Activated CD8-positive, alpha-beta T cell treated with anti-CD3 and anti-CD28 coated beads for 36 hours (primary cell): ENCODE measurements around the gene EFNA5. TPM values are rescaled to one million over a fixed set of nuclear protein-coding genes. Genes with fewer than 3 reads are reported as not detected.

ENCODE experiments used
- ATAC-seq: fragments of 200-7000 bp; cut with Tn5 transposase; one replicate; pipeline ENCODE4 v1.10.0; 2021; ENCODE audit warnings: mild to moderate bottlenecking, moderate library complexity
- CTCF ChIA-PET: fragments of 350-600 bp; sonication (Branson Sonifier 250); formaldehyde crosslinking; loops from one replicate; lab custom pipeline; 2021; ENCODE audit warnings: antibody characterized with exemption; lab: Charles Lee
- POLR2A ChIA-PET: fragments of 350-600 bp; sonication (Branson Sonifier 250); formaldehyde crosslinking; loops from one replicate; lab custom pipeline; 2021; ENCODE audit warnings: antibody characterized with exemption; lab: Charles Lee
- DNase-seq: peaks from one replicate; pipeline ENCODE4 v3.0.0-alpha.2; 2020
- H3K27ac Mint-ChIP-seq: one replicate; pipeline ENCODE4 v1.8.0; 2021; ENCODE audit warnings: mild to moderate bottlenecking, mixed read lengths
- H3K27me3 Mint-ChIP-seq: one replicate; pipeline ENCODE4 v1.8.0; 2021; ENCODE audit warnings: mixed read lengths
- H3K36me3 Mint-ChIP-seq: one replicate; pipeline ENCODE4 v1.8.0; 2021; ENCODE audit warnings: low read depth, mixed read lengths
- H3K4me1 Mint-ChIP-seq: one replicate; pipeline ENCODE4 v1.8.0; 2021; ENCODE audit warnings: low read depth, mixed read lengths
- H3K4me3 Mint-ChIP-seq: one replicate; pipeline ENCODE4 v1.8.0; 2021; ENCODE audit warnings: mild to moderate bottlenecking, moderate library complexity, mixed read lengths
- H3K9me3 Mint-ChIP-seq: one replicate; pipeline ENCODE4 v1.8.0; 2021; ENCODE audit warnings: mixed read lengths
- CTCF ChIP-seq: fragments of 200-600 bp; IDR thresholded peaks from one replicate; pipeline ENCODE4 v1.8.0; 2022; ENCODE audit warnings: antibody characterized with exemption, mild to moderate bottlenecking
- intact Hi-C: fragments of 100-400 bp; cut with micrococcal nuclease; formaldehyde crosslinking; loops from one replicate; pipeline ENCODE4 v1.10.0; 2022
- total RNA-seq, 2 experiments: library from RNA; stranded (reverse); gene quantifications; one replicate each; pipeline ENCODE4 v1.2.3, GENCODE V29; 2021

The EFNA5 gene
- total RNA-seq, 2 experiments from 2014 or later, result not detected

- H3K36me3 Mint-ChIP-seq, result no peaks in the 10 kb centered on the region
- no peaks in the 10 kb centered on the region for H3K9me3 Mint-ChIP-seq
- H3K4me3 Mint-ChIP-seq, result no peak overlapping the region
- no peak for TF ChIP-seq CTCF
- ATAC-seq (no peak), DNase-seq (no peak)
- ChIA-PET CTCF (no interaction called here), POLR2A (no interaction called here)
- H3K27ac Mint-ChIP-seq, result no peak overlapping the region
- intact Hi-C loops, result no loop called here
- H3K27me3 Mint-ChIP-seq, result no peaks in the 10 kb centered on the region
- peaks cover 20% of the 10 kb centered on the region for H3K4me1 Mint-ChIP-seq
Measured at GRCh38 chr5:107384256-107384655, 286.5 kb downstream of the EFNA5 start.

- ChIA-PET CTCF (no interaction called here), POLR2A (no interaction called here)
- Mint-ChIP-seq H3K27me3 (no peaks in the 10 kb centered on the region), H3K4me1 (peaks cover 12% of the 10 kb centered on the region), H3K36me3 (no peaks in the 10 kb centered on the region), H3K4me3 (no peak overlapping the region), H3K9me3 (no peaks in the 10 kb centered on the region), H3K27ac (no peak overlapping the region)
- intact Hi-C loops, result no loop called here
- ATAC-seq, result no peak
- TF ChIP-seq CTCF, result no peak
- DNase-seq, result no peak
Measured at GRCh38 chr5:107383414-107383813, 287.3 kb downstream of the EFNA5 start.

GRCh38 chr5:107381189-107381856 is 289.4 kb downstream of the EFNA5 start:
- no peaks in the 10 kb centered on the region for H3K4me1 Mint-ChIP-seq
- no peaks in the 10 kb centered on the region for H3K36me3 Mint-ChIP-seq
- no peaks in the 10 kb centered on the region for H3K9me3 Mint-ChIP-seq
- intact Hi-C loops, result no loop called here
- H3K4me3 Mint-ChIP-seq, result no peak overlapping the region
- no peaks in the 10 kb centered on the region for H3K27me3 Mint-ChIP-seq
- ATAC-seq (no peak), DNase-seq (no peak)
- TF ChIP-seq CTCF, result no peak
- H3K27ac Mint-ChIP-seq, result no peak overlapping the region
- POLR2A ChIA-PET, result no interaction called here
- CTCF ChIA-PET, result no interaction called here

GRCh38 chr5:107380654-107381053 is 290.1 kb downstream of the EFNA5 start:
- ATAC-seq (no peak), DNase-seq (no peak)
- Mint-ChIP-seq H3K9me3 (no peaks in the 10 kb centered on the region), H3K4me1 (no peaks in the 10 kb centered on the region), H3K4me3 (no peak overlapping the region), H3K27me3 (no peaks in the 10 kb centered on the region), H3K27ac (no peak overlapping the region), H3K36me3 (no peaks in the 10 kb centered on the region)
- TF ChIP-seq CTCF, result no peak
- intact Hi-C loops, result no loop called here
- CTCF ChIA-PET, result no interaction called here
- POLR2A ChIA-PET, result no interaction called here

- no peak overlapping the region for H3K27ac Mint-ChIP-seq
- ChIA-PET POLR2A (no interaction called here), CTCF (no interaction called here)
- no peak for ATAC-seq
- H3K9me3 Mint-ChIP-seq, result no peaks in the 10 kb centered on the region
- H3K27me3 Mint-ChIP-seq, result no peaks in the 10 kb centered on the region
- H3K36me3 Mint-ChIP-seq, result no peaks in the 10 kb centered on the region
- intact Hi-C loops, result no loop called here
- H3K4me3 Mint-ChIP-seq, result no peak overlapping the region
- H3K4me1 Mint-ChIP-seq, result no peaks in the 10 kb centered on the region
- TF ChIP-seq CTCF, result no peak
- no peak for DNase-seq
Measured at GRCh38 chr5:107378218-107378899, 292.4 kb downstream of the EFNA5 start.
